SK-N-MC (cell line): ENCODE results near the gene CREB3L2.
"Not testable (repeated sequence)": the region's sequence is repeated elsewhere in the genome, so short reads cannot be mapped to it uniquely, and the experiment has no call there.

Experiments used
- DNase-seq: peaks from one replicate; pipeline ENCODE4 v3.0.0-alpha.2; 2011; ENCODE audit warnings: low read depth, low spot score
- H3K27ac ChIP-seq: fragments of 200-600 bp; sonication (generic); 2 replicates; pipeline ENCODE4 v1.5.1; 2016; ENCODE audit warnings: mixed run types
- H3K36me3 ChIP-seq: fragments of 200-600 bp; sonication (generic); 2 replicates; pipeline ENCODE4 v1.6.1; 2017; ENCODE audit warnings: antibody characterized with exemption, low read length, mixed read lengths; ENCODE audit not compliant: insufficient read depth
- H3K4me3 ChIP-seq: fragments of 200-600 bp; sonication (generic); 2 replicates; pipeline ENCODE4 v1.5.1; 2016
- H3K9ac ChIP-seq: fragments of 200-600 bp; sonication (generic); 2 replicates; pipeline ENCODE4 v1.8.0; 2017; ENCODE audit warnings: mixed run types, mixed read lengths; ENCODE audit not compliant: insufficient read length
- H3K9me3 ChIP-seq: fragments of 200-600 bp; sonication (generic); 2 replicates; pipeline ENCODE4 v1.6.1; 2017; ENCODE audit warnings: low read depth, mild to moderate bottlenecking, antibody characterized with exemption, low read length, moderate library complexity, mixed read lengths
- EZH2 ChIP-seq: fragments of 200-600 bp; sonication (generic); IDR thresholded peaks from one replicate; pipeline ENCODE4 v1.6.1; 2017; ENCODE audit warnings: antibody characterized with exemption
- FOXP2 ChIP-seq: optimal IDR thresholded peaks from 2 replicates; pipeline ENCODE3; 2011; ENCODE audit warnings: mild to moderate bottlenecking, moderate library complexity; ENCODE audit not compliant: insufficient read depth; ENCODE audit errors: extremely low read length, control extremely low read depth
- POLR2AphosphoS5 ChIP-seq: IDR thresholded peaks from 2 replicates; pipeline ENCODE4 v1.6.1; 2012; ENCODE audit warnings: mild to moderate bottlenecking, low read depth, low read length, borderline replicate concordance

The CREB3L2 gene

GRCh38 chr7:138021889-138022288, 20.0 kb upstream of the CREB3L2 start:
- no peaks in the 10 kb centered on the region for H3K9me3 ChIP-seq

GRCh38 chr7:138017992-138018391, 16.1 kb upstream of the CREB3L2 start:
- no peak for DNase-seq

More at GRCh38 chr7:138021889-138022288, 20.0 kb upstream of the CREB3L2 start:
- Histone ChIP-seq H3K36me3 (no peaks in the 10 kb centered on the region), H3K9ac (no peak overlapping the region), H3K4me3 (no peak overlapping the region), H3K27ac (no peak overlapping the region)
- TF ChIP-seq FOXP2 = no peak
- TF ChIP-seq POLR2AphosphoS5 = no peak
- no peak for TF ChIP-seq EZH2
- DNase-seq = no peak

GRCh38 chr7:138015096-138015495, 13.2 kb upstream of the CREB3L2 start:
- Histone ChIP-seq H3K9ac (no peak overlapping the region), H3K4me3 (no peak overlapping the region), H3K36me3 (no peaks in the 10 kb centered on the region), H3K27ac (no peak overlapping the region), H3K9me3 (no peaks in the 10 kb centered on the region)
- no peak for DNase-seq
- TF ChIP-seq FOXP2 (no peak), POLR2AphosphoS5 (no peak), EZH2 (no peak)

More at GRCh38 chr7:138017992-138018391, 16.1 kb upstream of the CREB3L2 start:
- H3K27ac ChIP-seq = no peak overlapping the region
- H3K36me3 ChIP-seq = no peaks in the 10 kb centered on the region
- H3K9me3 ChIP-seq = no peaks in the 10 kb centered on the region
- H3K4me3 ChIP-seq = no peak overlapping the region
- TF ChIP-seq EZH2 (no peak), FOXP2 (no peak), POLR2AphosphoS5 (no peak)
- H3K9ac ChIP-seq = no peak overlapping the region

GRCh38 chr7:138014686-138015085, 12.8 kb upstream of the CREB3L2 start:
- Histone ChIP-seq H3K9me3 (no peaks in the 10 kb centered on the region), H3K4me3 (no peak overlapping the region), H3K9ac (no peak overlapping the region), H3K36me3 (no peaks in the 10 kb centered on the region), H3K27ac (no peak overlapping the region)
- TF ChIP-seq EZH2 (no peak), POLR2AphosphoS5 (no peak), FOXP2 (no peak)
- no peak for DNase-seq

- H3K4me3 ChIP-seq, DNase-seq, H3K9me3 ChIP-seq, H3K36me3 ChIP-seq, H3K9ac ChIP-seq, H3K27ac ChIP-seq: not testable (repeated sequence)
Measured at GRCh38 chr7:138014201-138014600, 12.3 kb upstream of the CREB3L2 start.

- no peak for DNase-seq
- no peaks in the 10 kb centered on the region for H3K9me3 ChIP-seq
- no peak overlapping the region for H3K27ac ChIP-seq
- H3K4me3 ChIP-seq = no peak overlapping the region
- H3K36me3 ChIP-seq = no peaks in the 10 kb centered on the region
- TF ChIP-seq EZH2 = no peak
- no peak for TF ChIP-seq POLR2AphosphoS5
- TF ChIP-seq FOXP2 = no peak
- H3K9ac ChIP-seq = no peak overlapping the region
Measured at GRCh38 chr7:138009350-138009653, 7.4 kb upstream of the CREB3L2 start.

- Histone ChIP-seq H3K27ac (no peak overlapping the region), H3K9me3 (no peaks in the 10 kb centered on the region), H3K36me3 (no peaks in the 10 kb centered on the region), H3K9ac (no peak overlapping the region), H3K4me3 (no peak overlapping the region)
- TF ChIP-seq FOXP2 = no peak
- DNase-seq = no peak
Measured at GRCh38 chr7:138008588-138009349, 6.9 kb upstream of the CREB3L2 start.

- H3K9ac ChIP-seq = no peak overlapping the region
- no peaks in the 10 kb centered on the region for H3K36me3 ChIP-seq
- no peak for DNase-seq
- H3K27ac ChIP-seq = no peak overlapping the region
- H3K4me3 ChIP-seq = no peak overlapping the region
- TF ChIP-seq EZH2 (no peak), FOXP2 (no peak), POLR2AphosphoS5 (no peak)
- H3K9me3 ChIP-seq = no peaks in the 10 kb centered on the region
Measured at GRCh38 chr7:138008019-138008587, 6.2 kb upstream of the CREB3L2 start.

- Histone ChIP-seq H3K9me3 (no peaks in the 10 kb centered on the region), H3K36me3 (no peaks in the 10 kb centered on the region), H3K9ac (no peak overlapping the region), H3K27ac (no peak overlapping the region), H3K4me3 (no peak overlapping the region)
- TF ChIP-seq POLR2AphosphoS5 = no peak
- no peak for TF ChIP-seq EZH2
- no peak for TF ChIP-seq FOXP2
- no peak for DNase-seq
Measured at GRCh38 chr7:138006106-138006505, 4.2 kb upstream of the CREB3L2 start.
